Lung (tissue), 12 donors: ENCODE results near the gene CLCNKA. TPM values are rescaled to one million over a fixed set of nuclear protein-coding genes. Genes with fewer than 3 reads are reported as not detected.

Experiments
- ATAC-seq: fragments of 200-7000 bp; cut with Tn5 transposase; one replicate; pipeline ENCODE4 v1.9.1; 2020; ENCODE audit warnings: moderate number of reproducible peaks; ENCODE audit not compliant: insufficient read depth, low FRiP score
- DNase-seq, 3 donors: peaks; one replicate each; pipeline ENCODE4 v3.0.0-alpha.2; 2013 to 2017
- H3K27ac ChIP-seq, 2 donors: one replicate each; pipeline ENCODE4 v1.5.1; 2013; ENCODE audit warnings: mild to moderate bottlenecking in 2 of 2, moderate library complexity in 2 of 2, control low read depth in 1 of 2, inconsistent platforms in 1 of 2, low read depth in 1 of 2, low read length in 1 of 2
- H3K27me3 ChIP-seq, 3 donors: one replicate each; pipeline ENCODE4 v1.5.1; 2013; ENCODE audit warnings: low read length in 2 of 3; ENCODE audit not compliant: control insufficient read depth in 3 of 3, insufficient read depth in 3 of 3
- H3K36me3 ChIP-seq, 4 donors: one replicate each; pipeline ENCODE4 v1.5.1; 2013; ENCODE audit warnings: low read length in 4 of 4, mild to moderate bottlenecking in 1 of 4, moderate library complexity in 1 of 4; ENCODE audit not compliant: control insufficient read depth in 4 of 4, insufficient read depth in 4 of 4
- H3K4me1 ChIP-seq, 5 donors: one replicate each; pipeline ENCODE4 v1.5.1; 2013; ENCODE audit warnings: low read length in 5 of 5, mild to moderate bottlenecking in 2 of 5, moderate library complexity in 1 of 5; ENCODE audit not compliant: control insufficient read depth in 5 of 5, insufficient read depth in 5 of 5
- H3K4me3 ChIP-seq: one replicate; pipeline ENCODE4 v1.5.1; 2013; ENCODE audit warnings: mild to moderate bottlenecking, control low read depth, moderate library complexity
- H3K9ac ChIP-seq, 2 donors: one replicate each; pipeline ENCODE4 v1.5.1; 2013; ENCODE audit warnings: low read length in 2 of 2, control low read depth in 1 of 2; ENCODE audit not compliant: insufficient read depth in 1 of 2
- H3K9me3 ChIP-seq, 4 donors: one replicate each; pipeline ENCODE4 v1.5.1; 2013; ENCODE audit warnings: low read length in 3 of 4, mild to moderate bottlenecking in 1 of 4, moderate library complexity in 1 of 4; ENCODE audit not compliant: control insufficient read depth in 4 of 4, insufficient read depth in 3 of 4
- CTCF ChIP-seq: IDR thresholded peaks from 2 replicates; pipeline ENCODE4 v1.5.1; 2012; ENCODE audit warnings: mild to moderate bottlenecking; ENCODE audit errors: control extremely low read depth, extremely low read depth
- WGBS, 2 donors: extraction: QIAGEN DNeasy Blood & Tissue Kit; methylation state at CpG; one replicate each; pipeline ENCODE4 v1.1.7; 2013; 5-methylcytosine and 5-hydroxymethylcytosine counted together
- polyA plus RNA-seq, 2 donors: library from polyadenylated mRNA; stranded (reverse); fragments of 200-250 nt; gene quantifications; one replicate each; pipeline ENCODE4 v1.2.1, GENCODE V29; 2013
- total RNA-seq, 2 donors: library from RNA; depleted of rRNA in 1 of 2; stranded (reverse); fragments of >200 nt in 1 of 2; gene quantifications; one replicate each; pipeline ENCODE4 v1.2.1, GENCODE V29; 2014 to 2021
- donor health status: control.
- donor health status: control.
- donor health status: Bipolar disorder and iron deficiency.
- donor health status: healthy.
- donor health status: DM: yes; HTN: yes; CAD: no.

The CLCNKA gene
- total and polyA plus RNA-seq, 4 donors, result 0.10 to 1.3 (median 0.17) TPM; not detected in 1

DNA sequence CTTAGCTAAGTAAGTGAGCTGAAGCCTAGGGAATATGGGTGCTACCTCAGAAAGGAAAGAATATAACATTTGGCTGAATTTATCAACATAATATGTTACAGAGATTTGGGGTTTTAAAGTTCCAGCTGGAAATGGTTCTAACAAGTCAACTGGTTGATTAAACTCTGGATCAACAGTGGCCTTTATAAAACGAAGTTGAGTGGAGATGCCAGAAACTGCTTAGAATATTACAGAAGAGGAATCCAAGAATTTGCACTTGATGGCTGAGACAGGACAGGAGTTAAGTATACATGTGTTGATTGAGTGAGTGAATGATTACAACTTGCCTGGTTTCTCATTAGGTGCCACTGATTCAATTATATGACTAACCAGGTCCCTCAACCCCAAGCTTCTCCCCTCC, 38.6 kb upstream of the CLCNKA start:
- Histone ChIP-seq H3K9me3 (no peaks in the 10 kb centered on the region), H3K4me3 (no peak overlapping the region), H3K4me1 (no peaks in the 10 kb centered on the region), H3K36me3 (no peaks in the 10 kb centered on the region), H3K9ac (no peak overlapping the region), H3K27me3 (no peaks in the 10 kb centered on the region), H3K27ac (no peak overlapping the region)
- ATAC-seq (no peak), DNase-seq (no peak)
- TF ChIP-seq CTCF, result no peak
- WGBS, 2 donors, result 31 to 52% methylated on average over 1 of the region's 1 CpG

GRCh38 chr1:15985611-15986297, 36.1 kb upstream of the CLCNKA start:
- no peak overlapping the region for H3K9ac ChIP-seq
- 51 to 54% methylated on average over 5 of the region's 5 CpGs for WGBS, 2 donors
- no peaks in the 10 kb centered on the region for H3K36me3 ChIP-seq
- H3K9me3 ChIP-seq, result no peaks in the 10 kb centered on the region
- no peak overlapping the region for H3K27ac ChIP-seq
- TF ChIP-seq CTCF, result no peak
- no peak for DNase-seq
- no peak overlapping the region for H3K4me3 ChIP-seq
- no peaks in the 10 kb centered on the region for H3K4me1 ChIP-seq
- H3K27me3 ChIP-seq, result no peaks in the 10 kb centered on the region
- no peak for ATAC-seq

GRCh38 chr1:15988856-15989736, 32.7 kb upstream of the CLCNKA start:
- no peaks in the 10 kb centered on the region for H3K27me3 ChIP-seq
- no peak for ATAC-seq
- no peak overlapping the region for H3K9ac ChIP-seq
- no peak overlapping the region for H3K4me3 ChIP-seq
- no peak overlapping the region for H3K27ac ChIP-seq
- H3K9me3 ChIP-seq, result no peaks in the 10 kb centered on the region
- no peaks in the 10 kb centered on the region for H3K36me3 ChIP-seq
- H3K4me1 ChIP-seq, result no peaks in the 10 kb centered on the region
- 83 to 85% methylated on average over 13 of the region's 13 CpGs for WGBS, 2 donors
- DNase-seq, result no peak
- TF ChIP-seq CTCF, result no peak
